Neural cell (in vitro differentiated cells): Measurements from ENCODE around the gene BLOC1S4. TPM values are rescaled to one million over a fixed set of nuclear protein-coding genes. Genes with fewer than 3 reads are reported as not detected.

Experiments used
- H2AFZ ChIP-seq: fragments of 200-600, 300-800 bp; sonication (generic), shearing (Covaris generic); 2 replicates; pipeline ENCODE4 v1.6.0; 2014; ENCODE audit warnings: low read depth, mild to moderate bottlenecking, antibody characterized with exemption, low read length, moderate library complexity
- H3F3A ChIP-seq: fragments of 200-600 bp; shearing (Covaris generic); 2 replicates; pipeline ENCODE4 v1.6.1; 2016; ENCODE audit warnings: mild to moderate bottlenecking, moderate library complexity, mixed read lengths, antibody characterized with exemption, low read length; ENCODE audit not compliant: insufficient read depth, poor library complexity, severe bottlenecking
- H3K27ac ChIP-seq: fragments of 200-600, 300-800 bp; sonication (generic), shearing (Covaris generic); 2 replicates; pipeline ENCODE4 v1.5.1; 2014; ENCODE audit warnings: mild to moderate bottlenecking, low read length, moderate library complexity
- H3K27me3 ChIP-seq: fragments of 300-800, 200-600 bp; sonication (generic), shearing (Covaris generic); 2 replicates; pipeline ENCODE4 v1.6.0; 2014; ENCODE audit warnings: mild to moderate bottlenecking, low read depth, low read length, moderate library complexity; ENCODE audit not compliant: insufficient read depth
- H3K36me3 ChIP-seq: fragments of 300-800, 200-600 bp; sonication (generic), shearing (Covaris generic); 2 replicates; pipeline ENCODE4 v1.5.1; 2014; ENCODE audit warnings: mild to moderate bottlenecking, antibody characterized with exemption, low read length, moderate library complexity; ENCODE audit not compliant: insufficient read depth
- H3K4me2 ChIP-seq: fragments of 300-800, 200-600 bp; sonication (generic), shearing (Covaris generic); 2 replicates; pipeline ENCODE4 v1.6.0; 2014; ENCODE audit warnings: mild to moderate bottlenecking, low read length
- H3K4me3 ChIP-seq: fragments of 300-800, 200-600 bp; sonication (generic), shearing (Covaris generic); 2 replicates; pipeline ENCODE4 v1.5.1; 2014; ENCODE audit warnings: mild to moderate bottlenecking, low read length, moderate library complexity
- H3K79me2 ChIP-seq: fragments of 200-600 bp; shearing (Covaris generic); replicated peaks from 2 replicates; pipeline ENCODE4 v1.6.0; 2014; ENCODE audit warnings: mild to moderate bottlenecking, low read length, moderate library complexity; ENCODE audit not compliant: insufficient read depth
- H3K9ac ChIP-seq: fragments of 300-800, 200-600 bp; sonication (generic), shearing (Covaris generic); 2 replicates; pipeline ENCODE4 v1.6.1; 2016; ENCODE audit warnings: mild to moderate bottlenecking, low read length, mixed read lengths
- H3K9me2 ChIP-seq: fragments of 200-600 bp; shearing (Covaris generic); 2 replicates; pipeline ENCODE4 v1.6.1; 2016; ENCODE audit warnings: mild to moderate bottlenecking, low read length, mixed read lengths; ENCODE audit not compliant: insufficient read depth
- H3K9me3 ChIP-seq: fragments of 200-600, 300-800 bp; sonication (generic), shearing (Covaris generic); 2 replicates; pipeline ENCODE4 v1.6.1; 2016; ENCODE audit warnings: mild to moderate bottlenecking, mixed run types, low read length, moderate library complexity, mixed read lengths
- H4K20me1 ChIP-seq: fragments of 200-600 bp; shearing (Covaris generic); 2 replicates; pipeline ENCODE4 v1.6.1; 2016; ENCODE audit warnings: mild to moderate bottlenecking, mixed run types; ENCODE audit not compliant: insufficient read depth
- EP300 ChIP-seq: fragments of 450-650 bp; conservative IDR thresholded peaks from 2 replicates; pipeline ENCODE4 v1.6.1; 2014; ENCODE audit warnings: antibody characterized with exemption, mild to moderate bottlenecking, moderate library complexity; ENCODE audit not compliant: poor library complexity, severe bottlenecking
- EZH2 ChIP-seq: fragments of 200-600, 300-800 bp; shearing (Covaris generic), sonication (generic); IDR thresholded peaks from 2 replicates; pipeline ENCODE4 v1.6.1; 2014; ENCODE audit warnings: antibody characterized with exemption, low read length, borderline replicate concordance, mild to moderate bottlenecking; ENCODE audit not compliant: insufficient read depth, poor library complexity, severe bottlenecking
- MXI1 ChIP-seq: fragments of 450-650 bp; conservative IDR thresholded peaks from 2 replicates; pipeline ENCODE4 v1.6.1; 2014; ENCODE audit warnings: antibody characterized with exemption, mild to moderate bottlenecking; ENCODE audit not compliant: poor library complexity, severe bottlenecking
- POLR2AphosphoS5 ChIP-seq: IDR thresholded peaks from 2 replicates; pipeline ENCODE4 v1.6.1; 2012
- RAD21 ChIP-seq: fragments of 450-650 bp; conservative IDR thresholded peaks from 2 replicates; pipeline ENCODE4 v1.6.1; 2014; ENCODE audit warnings: antibody characterized with exemption, mild to moderate bottlenecking, moderate library complexity
- SMC3 ChIP-seq: fragments of 450-650 bp; conservative IDR thresholded peaks from 2 replicates; pipeline ENCODE4 v1.6.1; 2014; ENCODE audit warnings: antibody characterized with exemption, mild to moderate bottlenecking, moderate library complexity; ENCODE audit not compliant: poor library complexity
- TAF1 ChIP-seq: IDR thresholded peaks from 2 replicates; pipeline ENCODE4 v1.6.1; 2012; ENCODE audit warnings: low read depth
- polyA plus RNA-seq: library from polyadenylated mRNA; depleted of rRNA; stranded (reverse); fragments of >200 nt; gene quantifications from 2 replicates; pipeline ENCODE4 v1.2.3, GENCODE V29; 2014
- TF ChIP-seq, protein P1 (sequence below): fragments of 450-650 bp; IDR thresholded peaks from 2 replicates; pipeline ENCODE4 v1.5.1; 2014; ENCODE audit warnings: antibody characterized with exemption, mild to moderate bottlenecking, moderate library complexity; ENCODE audit not compliant: poor library complexity, severe bottlenecking
- TF ChIP-seq, protein P2 (sequence below): IDR thresholded peaks from 2 replicates; pipeline ENCODE4 v1.6.1; 2012; ENCODE audit warnings: borderline replicate concordance

Gene BLOC1S4
- polyA plus RNA-seq, 1 donor from 2014 or later = 21.2 TPM

DNA sequence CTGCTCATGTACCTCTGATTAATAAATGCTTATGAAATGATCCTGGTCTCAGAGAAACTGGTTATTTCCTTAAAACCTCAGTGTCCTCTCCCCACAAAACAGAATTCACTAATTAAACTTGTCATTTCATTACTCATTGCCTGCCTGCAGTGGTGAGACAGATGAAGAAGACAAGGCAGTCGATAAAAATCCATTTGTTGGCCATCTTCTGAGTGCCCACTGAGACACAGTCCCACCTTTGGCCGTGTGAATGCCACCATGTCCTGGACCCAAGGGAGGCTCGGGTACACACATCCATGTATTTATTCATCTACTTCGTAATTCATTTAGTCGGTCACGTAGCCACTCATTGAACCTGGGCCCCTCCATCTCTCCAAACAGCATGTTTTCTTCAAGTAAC is 18.8 kb upstream of the BLOC1S4 start:
- TF ChIP-seq SMC3 = no peak
- no peak for TF ChIP-seq RAD21
- TF ChIP-seq, protein P1, sequence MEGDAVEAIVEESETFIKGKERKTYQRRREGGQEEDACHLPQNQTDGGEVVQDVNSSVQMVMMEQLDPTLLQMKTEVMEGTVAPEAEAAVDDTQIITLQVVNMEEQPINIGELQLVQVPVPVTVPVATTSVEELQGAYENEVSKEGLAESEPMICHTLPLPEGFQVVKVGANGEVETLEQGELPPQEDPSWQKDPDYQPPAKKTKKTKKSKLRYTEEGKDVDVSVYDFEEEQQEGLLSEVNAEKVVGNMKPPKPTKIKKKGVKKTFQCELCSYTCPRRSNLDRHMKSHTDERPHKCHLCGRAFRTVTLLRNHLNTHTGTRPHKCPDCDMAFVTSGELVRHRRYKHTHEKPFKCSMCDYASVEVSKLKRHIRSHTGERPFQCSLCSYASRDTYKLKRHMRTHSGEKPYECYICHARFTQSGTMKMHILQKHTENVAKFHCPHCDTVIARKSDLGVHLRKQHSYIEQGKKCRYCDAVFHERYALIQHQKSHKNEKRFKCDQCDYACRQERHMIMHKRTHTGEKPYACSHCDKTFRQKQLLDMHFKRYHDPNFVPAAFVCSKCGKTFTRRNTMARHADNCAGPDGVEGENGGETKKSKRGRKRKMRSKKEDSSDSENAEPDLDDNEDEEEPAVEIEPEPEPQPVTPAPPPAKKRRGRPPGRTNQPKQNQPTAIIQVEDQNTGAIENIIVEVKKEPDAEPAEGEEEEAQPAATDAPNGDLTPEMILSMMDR = no peak
- no peak for TF ChIP-seq EP300
- no peak for TF ChIP-seq TAF1
- TF ChIP-seq EZH2 = no peak
- TF ChIP-seq POLR2AphosphoS5 = no peak
- no peak for TF ChIP-seq MXI1
- TF ChIP-seq, protein P2, sequence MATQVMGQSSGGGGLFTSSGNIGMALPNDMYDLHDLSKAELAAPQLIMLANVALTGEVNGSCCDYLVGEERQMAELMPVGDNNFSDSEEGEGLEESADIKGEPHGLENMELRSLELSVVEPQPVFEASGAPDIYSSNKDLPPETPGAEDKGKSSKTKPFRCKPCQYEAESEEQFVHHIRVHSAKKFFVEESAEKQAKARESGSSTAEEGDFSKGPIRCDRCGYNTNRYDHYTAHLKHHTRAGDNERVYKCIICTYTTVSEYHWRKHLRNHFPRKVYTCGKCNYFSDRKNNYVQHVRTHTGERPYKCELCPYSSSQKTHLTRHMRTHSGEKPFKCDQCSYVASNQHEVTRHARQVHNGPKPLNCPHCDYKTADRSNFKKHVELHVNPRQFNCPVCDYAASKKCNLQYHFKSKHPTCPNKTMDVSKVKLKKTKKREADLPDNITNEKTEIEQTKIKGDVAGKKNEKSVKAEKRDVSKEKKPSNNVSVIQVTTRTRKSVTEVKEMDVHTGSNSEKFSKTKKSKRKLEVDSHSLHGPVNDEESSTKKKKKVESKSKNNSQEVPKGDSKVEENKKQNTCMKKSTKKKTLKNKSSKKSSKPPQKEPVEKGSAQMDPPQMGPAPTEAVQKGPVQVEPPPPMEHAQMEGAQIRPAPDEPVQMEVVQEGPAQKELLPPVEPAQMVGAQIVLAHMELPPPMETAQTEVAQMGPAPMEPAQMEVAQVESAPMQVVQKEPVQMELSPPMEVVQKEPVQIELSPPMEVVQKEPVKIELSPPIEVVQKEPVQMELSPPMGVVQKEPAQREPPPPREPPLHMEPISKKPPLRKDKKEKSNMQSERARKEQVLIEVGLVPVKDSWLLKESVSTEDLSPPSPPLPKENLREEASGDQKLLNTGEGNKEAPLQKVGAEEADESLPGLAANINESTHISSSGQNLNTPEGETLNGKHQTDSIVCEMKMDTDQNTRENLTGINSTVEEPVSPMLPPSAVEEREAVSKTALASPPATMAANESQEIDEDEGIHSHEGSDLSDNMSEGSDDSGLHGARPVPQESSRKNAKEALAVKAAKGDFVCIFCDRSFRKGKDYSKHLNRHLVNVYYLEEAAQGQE = no peak
- Histone ChIP-seq H3K4me2 (no peak overlapping the region), H2AFZ (no peak overlapping the region)

GRCh38 chr4:6699388-6699787 is 16.6 kb upstream of the BLOC1S4 start:
- H3F3A ChIP-seq = no peaks in the 10 kb centered on the region
- H3K79me2 ChIP-seq = peaks cover 8% of the 10 kb centered on the region
- H3K36me3 ChIP-seq = peaks cover 10% of the 10 kb centered on the region
- H3K4me3 ChIP-seq = no peak overlapping the region
- H2AFZ ChIP-seq = no peak overlapping the region
- no peaks in the 10 kb centered on the region for H3K9me3 ChIP-seq
- no peak overlapping the region for H3K27ac ChIP-seq
- no peaks in the 10 kb centered on the region for H3K27me3 ChIP-seq
- H3K9me2 ChIP-seq = no peaks in the 10 kb centered on the region
- no peaks in the 10 kb centered on the region for H4K20me1 ChIP-seq
- TF ChIP-seq RAD21 (no peak), EP300 (no peak), SMC3 (no peak), TAF1 (no peak), EZH2 (no peak), POLR2AphosphoS5 (no peak), MXI1 (no peak)
- TF ChIP-seq, protein P1 = no peak
- TF ChIP-seq, protein P2 = no peak
- no peak overlapping the region for H3K9ac ChIP-seq
- H3K4me2 ChIP-seq = no peak overlapping the region

More for the DNA sequence above, 18.8 kb upstream of the BLOC1S4 start:
- H3K27me3 ChIP-seq = no peaks in the 10 kb centered on the region
- H3K9me3 ChIP-seq = no peaks in the 10 kb centered on the region
- H3K36me3 ChIP-seq = no peaks in the 10 kb centered on the region
- H3K27ac ChIP-seq = no peak overlapping the region
- no peaks in the 10 kb centered on the region for H4K20me1 ChIP-seq
- H3F3A ChIP-seq = no peaks in the 10 kb centered on the region
- no peak overlapping the region for H3K9ac ChIP-seq
- no peaks in the 10 kb centered on the region for H3K9me2 ChIP-seq
- no peak overlapping the region for H3K4me3 ChIP-seq
- no peaks in the 10 kb centered on the region for H3K79me2 ChIP-seq
